HepG2 (cell line): ENCODE data around the gene OR4B1. TPM values are rescaled to one million over a fixed set of nuclear protein-coding genes. Genes with fewer than 3 reads are reported as not detected.

Experiments
- ATAC-seq: fragments of 200-7000 bp; cut with Tn5 transposase; 3 replicates; pipeline ENCODE4 v1.9.1; 2020; ENCODE audit warnings: mild to moderate bottlenecking, moderate library complexity
- BruUV-seq: library from RNA; stranded (reverse); fragments of 400-500 nt; replicated peaks from 2 replicates; lab custom pipeline; 2021; lab: Mats Ljungman, UMichigan
- CTCF ChIA-PET: fragments of 300-600 bp; formaldehyde crosslinking; extraction: SDS; loops from one replicate; lab custom pipeline; 2021; ENCODE audit warnings: low total read pairs, inconsistent platforms, low intra/inter-chr PET ratio; lab: Yijun Ruan, JAX
- POLR2A ChIA-PET: fragments of 350-600 bp; sonication (Branson Sonifier 250); formaldehyde crosslinking; loops from one replicate; lab custom pipeline; 2020; ENCODE audit warnings: antibody characterized with exemption, inconsistent platforms; lab: Yijun Ruan, JAX
- DNase-seq: peaks from one replicate; pipeline ENCODE4 v3.0.0-alpha.2; 2015; ENCODE audit warnings: low spot score
- FAIRE-seq: peaks from 3 replicates; lab custom pipeline; 2011; peaks lifted over from hg19 to GRCh38; lab: Jason Lieb, UNC
- H2AFZ ChIP-seq: one replicate; pipeline ENCODE4 v1.6.1; 2011; ENCODE audit warnings: low read length, inconsistent platforms
- H3K27ac ChIP-seq: fragments of 300-600 bp; 3 replicates; pipeline ENCODE4 v1.8.0; 2011; ENCODE audit warnings: mixed run types, mild to moderate bottlenecking, mixed read lengths, low read length, inconsistent platforms; ENCODE audit not compliant: insufficient read depth; ENCODE audit errors: extremely low read length
- H3K27me3 ChIP-seq, 2 experiments: fragments of 200-600 bp in 1 of 2; 2 replicates in 1 of 2; 3 replicates in 1 of 2; pipeline versions ENCODE4 v1.6.0 to v1.8.0; 2011; ENCODE audit warnings: low read length in 2 of 2, mild to moderate bottlenecking in 2 of 2, moderate library complexity in 2 of 2, inconsistent platforms in 1 of 2; ENCODE audit not compliant: insufficient read depth in 2 of 2, control insufficient read depth in 1 of 2
- H3K36me3 ChIP-seq, 2 experiments: fragments of 200-600 bp in 1 of 2; replicated peaks in 1 of 2; 2 replicates in 1 of 2; 3 replicates in 1 of 2; pipeline versions ENCODE4 v1.5.1 to v1.8.0; 2011; ENCODE audit warnings: low read length in 2 of 2, inconsistent platforms in 1 of 2; ENCODE audit not compliant: insufficient read depth in 2 of 2, control insufficient read depth in 1 of 2
- H3K4me1 ChIP-seq: 2 replicates; pipeline ENCODE4 v1.5.1; 2012; ENCODE audit warnings: low read length, inconsistent platforms; ENCODE audit not compliant: insufficient read depth
- H3K4me2 ChIP-seq: 2 replicates; pipeline ENCODE4 v1.6.0; 2011; ENCODE audit warnings: low read depth, low read length, inconsistent platforms
- H3K4me3 ChIP-seq, 3 experiments: fragments of 200-600 bp in 1 of 3; sonication (generic), shearing (Covaris generic) in 1 of 3; replicated peaks in 1 of 3; 2 replicates each; pipeline ENCODE4 v1.5.1; 2011 to 2016; ENCODE audit warnings: low read length in 3 of 3, inconsistent platforms in 2 of 3, low read depth in 2 of 3, mild to moderate bottlenecking in 2 of 3, control low read depth in 1 of 3, mixed read lengths in 1 of 3; ENCODE audit not compliant: insufficient read depth in 1 of 3
- H3K79me2 ChIP-seq: one replicate; pipeline ENCODE4 v1.6.1; 2011; ENCODE audit warnings: low read length, inconsistent platforms; ENCODE audit not compliant: insufficient read depth
- H3K9ac ChIP-seq: 2 replicates; pipeline ENCODE4 v1.6.0; 2011; ENCODE audit warnings: mild to moderate bottlenecking, low read depth, low read length, inconsistent platforms; ENCODE audit not compliant: insufficient read depth
- H3K9me3 ChIP-seq: 2 replicates; pipeline ENCODE4 v1.5.1; 2012; ENCODE audit warnings: mild to moderate bottlenecking, low read length
- H4K20me1 ChIP-seq: 2 replicates; pipeline ENCODE4 v1.6.0; 2011; ENCODE audit warnings: inconsistent platforms, mild to moderate bottlenecking, low read length, moderate library complexity; ENCODE audit not compliant: insufficient read depth
- ETV6 ChIP-seq: sonication (generic); formaldehyde crosslinking; conservative IDR thresholded peaks from 2 replicates; pipeline ENCODE4 v1.4.0; 2020; ENCODE audit warnings: missing genetic modification reagents
- HNF4G ChIP-seq, 2 experiments: sonication (generic) in 1 of 2; formaldehyde crosslinking in 1 of 2; IDR thresholded peaks; 2 replicates each; pipeline versions ENCODE4 v1.4.0 to v1.6.1; 2011 to 2020; ENCODE audit warnings: borderline replicate concordance in 2 of 2, low read depth in 2 of 2, mild to moderate bottlenecking in 2 of 2, low read length in 1 of 2, missing genetic modification reagents in 1 of 2, moderate library complexity in 1 of 2
- IKZF1 ChIP-seq: fragments of 450-650 bp; IDR thresholded peaks from 2 replicates; pipeline ENCODE4 v1.7.1; 2016
- KDM1A ChIP-seq: IDR thresholded peaks from 2 replicates; pipeline ENCODE4 v1.6.1; 2016; ENCODE audit warnings: missing compliant biosample characterization
- NCOA1 ChIP-seq: sonication (generic); formaldehyde crosslinking; IDR thresholded peaks from 2 replicates; pipeline ENCODE4 v1.9.0; 2021; ENCODE audit warnings: missing genetic modification reagents
- NCOA5 ChIP-seq: sonication (generic); formaldehyde crosslinking; IDR thresholded peaks from 2 replicates; pipeline ENCODE4 v1.4.0; 2020; ENCODE audit warnings: missing genetic modification reagents
- RFXAP ChIP-seq: sonication (generic); formaldehyde crosslinking; IDR thresholded peaks from 2 replicates; pipeline ENCODE4 v1.4.0; 2020; ENCODE audit warnings: missing genetic modification reagents, borderline replicate concordance
- SATB2 ChIP-seq: sonication (generic); formaldehyde crosslinking; IDR thresholded peaks from 2 replicates; pipeline ENCODE4 v1.5.0; 2020; ENCODE audit warnings: missing genetic modification reagents
- SOX13 ChIP-seq, 3 experiments: fragments of 450-650 bp in 1 of 3; sonication (generic) in 1 of 3; formaldehyde crosslinking in 1 of 3; IDR thresholded peaks in 2 of 3; conservative IDR thresholded peaks in 1 of 3; 2 replicates each; pipeline versions ENCODE4 v1.5.0 to v1.6.1; 2016 to 2020; ENCODE audit warnings: antibody characterized with exemption in 1 of 3, mild to moderate bottlenecking in 1 of 3, missing compliant biosample characterization in 1 of 3, missing genetic modification reagents in 1 of 3, moderate library complexity in 1 of 3
- SRSF4 ChIP-seq: fragments of 200-400 bp; formaldehyde crosslinking; IDR thresholded peaks from one replicate; pipeline ENCODE4 v1.6.1; 2018; ENCODE audit warnings: mild to moderate bottlenecking, low read depth, low read length, moderate library complexity; ENCODE audit not compliant: poor library complexity, severe bottlenecking
- TOE1 ChIP-seq: sonication (generic); formaldehyde crosslinking; IDR thresholded peaks from 2 replicates; pipeline ENCODE4 v1.4.0; 2020; ENCODE audit warnings: mild to moderate bottlenecking, missing genetic modification reagents
- ZMYM3 ChIP-seq: sonication (generic); formaldehyde crosslinking; IDR thresholded peaks from 2 replicates; pipeline ENCODE4 v1.5.1; 2020; ENCODE audit warnings: mild to moderate bottlenecking, missing genetic modification reagents
- ZNF333 ChIP-seq: sonication (generic); formaldehyde crosslinking; IDR thresholded peaks from 2 replicates; pipeline ENCODE4 v1.4.0; 2020; ENCODE audit warnings: mild to moderate bottlenecking, missing genetic modification reagents, borderline replicate concordance
- ZNF792 ChIP-seq: IDR thresholded peaks from 2 replicates; pipeline ENCODE4 v1.6.1; 2016
- WGBS: methylation state at CpG from one replicate; pipeline ENCODE4 v1.1.6; 2017; ENCODE audit warnings: low lambda C conversion rate; 5-methylcytosine and 5-hydroxymethylcytosine counted together
- in situ Hi-C: cut with HindIII; loops from 2 replicates; pipeline ENCODE4 v1.10.0; 2017; ENCODE audit warnings: low pct_unique_long_range_greater_than_20kb; ENCODE audit not compliant: extremely low pct_ligation_motif_present
- intact Hi-C: fragments of 100-400 bp; cut with micrococcal nuclease; formaldehyde crosslinking; loops from one replicate; pipeline ENCODE4 v1.10.0; 2022; ENCODE audit not compliant: unreplicated experiment
- polyA plus RNA-seq, 8 experiments: library from polyadenylated mRNA; depleted of rRNA in 3 of 8; stranded (reverse) in 7 of 8; unstranded in 1 of 8; fragments of >200 nt; fragmentation: Illumina TruSeq in 4 of 8; extraction: Trizol in 4 of 8; gene quantifications; 2 replicates each; pipeline versions ENCODE4 v1.2.1 to v1.2.3, GENCODE V29; 2011 to 2016; ENCODE audit warnings: low read depth in 4 of 8, missing spikeins in 1 of 8, mixed read lengths in 1 of 8; ENCODE audit not compliant: insufficient read depth in 1 of 8
- total RNA-seq, 5 experiments: library from RNA; depleted of rRNA; stranded (reverse); fragments of >200 nt; fragmentation: Illumina TruSeq; extraction: Trizol; gene quantifications; 2 replicates each; pipeline ENCODE4 v1.2.3, GENCODE V29; 2016; ENCODE audit warnings: low read depth in 1 of 5
- TF ChIP-seq, protein P1 (sequence below): sonication (generic); formaldehyde crosslinking; IDR thresholded peaks from 2 replicates; pipeline ENCODE4 v1.4.0; 2020; ENCODE audit warnings: missing genetic modification reagents; ENCODE audit errors: not compliant biosample characterization
- TF ChIP-seq, protein P2 (sequence below): sonication (generic); formaldehyde crosslinking; IDR thresholded peaks from 2 replicates; pipeline ENCODE4 v1.4.0; 2020; ENCODE audit warnings: missing genetic modification reagents, borderline replicate concordance

OR4B1 gene
- total and polyA plus RNA-seq, 2 of the 13 experiments (the other 11 are each of a cell fraction or from before 2014, with no cell fraction given), result not detected

DNA sequence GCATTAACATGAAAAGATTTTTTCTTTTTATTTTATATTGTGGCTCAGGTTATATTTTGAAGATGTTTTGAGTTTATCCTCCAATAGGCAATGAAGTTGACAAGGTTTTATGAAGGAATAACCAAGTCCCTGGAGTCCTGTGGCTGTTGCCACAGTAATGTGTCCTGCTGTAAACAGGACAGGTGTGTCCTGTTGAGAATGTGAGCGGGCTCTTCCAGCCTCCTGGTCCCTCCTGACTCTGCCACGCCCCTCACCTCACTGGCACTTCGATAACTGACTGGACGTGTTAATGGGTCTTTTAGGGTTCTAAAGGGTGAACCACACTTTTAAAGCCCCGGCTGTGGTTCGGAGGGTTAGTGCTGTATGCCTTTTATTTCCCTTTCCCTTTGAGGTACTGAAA lies 47.8 kb upstream of the OR4B1 start (continued):
- TF ChIP-seq SATB2 (CRISPR knock-in tag), result no peak
- TF ChIP-seq ZNF792, result no peak
- TF ChIP-seq TOE1 (CRISPR knock-in tag), result no peak

DNA sequence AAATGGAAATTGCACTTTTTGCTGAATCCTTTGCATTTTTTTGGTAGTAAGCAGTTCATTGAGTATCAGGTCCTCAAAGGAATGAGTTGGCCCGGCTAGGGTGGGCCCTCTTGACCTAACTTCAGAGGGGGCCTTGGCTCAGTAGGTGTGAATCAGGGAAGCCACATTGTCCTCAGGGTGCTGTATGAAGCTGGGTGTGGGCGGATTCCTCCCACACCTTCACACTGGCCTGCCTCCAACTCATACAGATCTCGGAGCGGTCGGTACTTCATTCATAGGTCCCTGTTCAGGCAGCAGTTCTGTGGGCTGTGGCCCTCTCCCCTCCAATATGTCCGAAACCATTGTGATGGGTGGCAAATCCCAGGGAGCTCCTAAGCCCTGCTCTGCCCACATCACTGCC lies 47.4 kb upstream of the OR4B1 start:
- H2AFZ ChIP-seq, result no peak overlapping the region
- ATAC-seq, result no peak
- TF ChIP-seq ZNF333 (CRISPR knock-in tag) (no peak), IKZF1 (no peak), NCOA1 (CRISPR knock-in tag) (no peak), NCOA5 (no peak), RFXAP (CRISPR knock-in tag) (no peak), SRSF4 (no peak), SOX13 (IDR thresholded peaks at IDR 0.05) (no peak), SOX13 (CRISPR knock-in tag; conservative IDR thresholded peaks at IDR 0.05 in 1 of 2, IDR thresholded peaks at IDR 0.05 in 1 of 2) (no peak), KDM1A (CRISPR knock-in tag) (no peak), ETV6 (no peak), HNF4G (IDR thresholded peaks at IDR 0.05; ENCODE audit: borderline replicate concordance, low read depth, low read length) (no peak), HNF4G (CRISPR knock-in tag; IDR thresholded peaks at IDR 0.05; ENCODE audit: borderline replicate concordance, low read depth) (no peak), ZMYM3 (CRISPR knock-in tag) (no peak)
- TF ChIP-seq, protein P1, sequence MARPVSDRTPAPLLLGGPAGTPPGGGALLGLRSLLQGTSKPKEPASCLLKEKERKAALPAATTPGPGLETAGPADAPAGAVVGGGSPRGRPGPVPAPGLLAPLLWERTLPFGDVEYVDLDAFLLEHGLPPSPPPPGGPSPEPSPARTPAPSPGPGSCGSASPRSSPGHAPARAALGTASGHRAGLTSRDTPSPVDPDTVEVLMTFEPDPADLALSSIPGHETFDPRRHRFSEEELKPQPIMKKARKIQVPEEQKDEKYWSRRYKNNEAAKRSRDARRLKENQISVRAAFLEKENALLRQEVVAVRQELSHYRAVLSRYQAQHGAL (CRISPR knock-in tag), result no peak
- TF ChIP-seq, protein P2, sequence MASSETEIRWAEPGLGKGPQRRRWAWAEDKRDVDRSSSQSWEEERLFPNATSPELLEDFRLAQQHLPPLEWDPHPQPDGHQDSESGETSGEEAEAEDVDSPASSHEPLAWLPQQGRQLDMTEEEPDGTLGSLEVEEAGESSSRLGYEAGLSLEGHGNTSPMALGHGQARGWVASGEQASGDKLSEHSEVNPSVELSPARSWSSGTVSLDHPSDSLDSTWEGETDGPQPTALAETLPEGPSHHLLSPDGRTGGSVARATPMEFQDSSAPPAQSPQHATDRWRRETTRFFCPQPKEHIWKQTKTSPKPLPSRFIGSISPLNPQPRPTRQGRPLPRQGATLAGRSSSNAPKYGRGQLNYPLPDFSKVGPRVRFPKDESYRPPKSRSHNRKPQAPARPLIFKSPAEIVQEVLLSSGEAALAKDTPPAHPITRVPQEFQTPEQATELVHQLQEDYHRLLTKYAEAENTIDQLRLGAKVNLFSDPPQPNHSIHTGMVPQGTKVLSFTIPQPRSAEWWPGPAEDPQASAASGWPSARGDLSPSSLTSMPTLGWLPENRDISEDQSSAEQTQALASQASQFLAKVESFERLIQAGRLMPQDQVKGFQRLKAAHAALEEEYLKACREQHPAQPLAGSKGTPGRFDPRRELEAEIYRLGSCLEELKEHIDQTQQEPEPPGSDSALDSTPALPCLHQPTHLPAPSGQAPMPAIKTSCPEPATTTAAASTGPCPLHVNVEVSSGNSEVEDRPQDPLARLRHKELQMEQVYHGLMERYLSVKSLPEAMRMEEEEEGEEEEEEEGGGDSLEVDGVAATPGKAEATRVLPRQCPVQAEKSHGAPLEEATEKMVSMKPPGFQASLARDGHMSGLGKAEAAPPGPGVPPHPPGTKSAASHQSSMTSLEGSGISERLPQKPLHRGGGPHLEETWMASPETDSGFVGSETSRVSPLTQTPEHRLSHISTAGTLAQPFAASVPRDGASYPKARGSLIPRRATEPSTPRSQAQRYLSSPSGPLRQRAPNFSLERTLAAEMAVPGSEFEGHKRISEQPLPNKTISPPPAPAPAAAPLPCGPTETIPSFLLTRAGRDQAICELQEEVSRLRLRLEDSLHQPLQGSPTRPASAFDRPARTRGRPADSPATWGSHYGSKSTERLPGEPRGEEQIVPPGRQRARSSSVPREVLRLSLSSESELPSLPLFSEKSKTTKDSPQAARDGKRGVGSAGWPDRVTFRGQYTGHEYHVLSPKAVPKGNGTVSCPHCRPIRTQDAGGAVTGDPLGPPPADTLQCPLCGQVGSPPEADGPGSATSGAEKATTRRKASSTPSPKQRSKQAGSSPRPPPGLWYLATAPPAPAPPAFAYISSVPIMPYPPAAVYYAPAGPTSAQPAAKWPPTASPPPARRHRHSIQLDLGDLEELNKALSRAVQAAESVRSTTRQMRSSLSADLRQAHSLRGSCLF, result no peak
- ChIA-PET CTCF (no interaction called here), POLR2A (no interaction called here)
- no peaks in the 10 kb centered on the region for H4K20me1 ChIP-seq
- no TSS peak for BruUV-seq
- no peaks in the 10 kb centered on the region for H3K27me3 ChIP-seq
- H3K4me3 ChIP-seq, result no peak overlapping the region
- no peak for FAIRE-seq
- DNase-seq, result no peak
- H3K79me2 ChIP-seq, result no peaks in the 10 kb centered on the region
- no peak overlapping the region for H3K4me2 ChIP-seq
- H3K27ac ChIP-seq, result no peak overlapping the region
- H3K4me1 ChIP-seq, result no peaks in the 10 kb centered on the region
- WGBS, result 72% methylated on average over 6 of the region's 6 CpGs
- in situ Hi-C loops, result no loop called here
- no peaks in the 10 kb centered on the region for H3K36me3 ChIP-seq
- intact Hi-C loops, result no loop called here
- H3K9ac ChIP-seq, result no peak overlapping the region
- H3K9me3 ChIP-seq, result no peaks in the 10 kb centered on the region
